ENCODE data around the gene MYL2. TPM values are rescaled to one million over a fixed set of nuclear protein-coding genes. Genes with fewer than 3 reads are reported as not detected.
A peak's percentile ranks its signal among the peaks of the same experiment; 100 is the strongest.

MYL2 gene
- total RNA-seq, 1 donor from 2014 or later: not detected

DNA sequence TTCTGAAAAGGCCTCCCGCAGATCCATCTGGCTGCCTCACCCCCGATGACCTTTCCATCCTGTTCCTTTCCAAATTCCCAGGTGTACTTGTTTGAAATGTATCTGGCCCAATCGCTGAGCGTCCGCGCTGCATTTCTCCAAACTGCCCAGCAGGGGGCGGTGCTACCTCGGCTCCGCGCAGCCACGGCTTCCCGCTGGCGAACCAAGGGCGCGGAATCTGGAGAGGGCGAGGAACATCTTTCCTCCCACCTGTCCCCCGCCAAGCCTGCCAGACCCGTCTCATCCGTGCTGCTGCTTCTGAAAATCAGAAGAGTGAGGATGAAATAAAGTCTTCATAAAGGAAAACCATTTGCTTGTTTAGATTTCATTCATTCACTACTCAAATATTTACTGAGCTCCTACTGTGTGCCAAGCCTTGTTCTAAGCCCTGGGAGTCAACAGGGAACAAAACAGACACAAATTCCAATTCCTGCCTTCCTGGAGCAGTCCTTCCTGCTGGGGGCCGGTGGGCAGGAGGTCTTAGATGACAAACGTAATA is 16.8 kb upstream of the MYL2 start:
- Mint-ChIP-seq H3K4me1 (ENCODE audit: low read depth) (peaks cover 2% of the 10 kb centered on the region), H3K36me3 (ENCODE audit: low read depth) (no peaks in the 10 kb centered on the region), H3K9me3 (no peaks in the 10 kb centered on the region), H3K27ac (no peak overlapping the region), H3K4me3 (ENCODE audit: low read depth) (no peak overlapping the region), H3K27me3 (ENCODE audit: low read depth) (peaks cover 10% of the 10 kb centered on the region)
- DNase-seq (ENCODE audit: low spot score): peak; percentile 28
- intact Hi-C loops (cut with micrococcal nuclease): loop anchor here (5.0 kb wide), 2 partner anchors 360 to 375 kb away; no protein-coding TSS in a partner anchor

DNA sequence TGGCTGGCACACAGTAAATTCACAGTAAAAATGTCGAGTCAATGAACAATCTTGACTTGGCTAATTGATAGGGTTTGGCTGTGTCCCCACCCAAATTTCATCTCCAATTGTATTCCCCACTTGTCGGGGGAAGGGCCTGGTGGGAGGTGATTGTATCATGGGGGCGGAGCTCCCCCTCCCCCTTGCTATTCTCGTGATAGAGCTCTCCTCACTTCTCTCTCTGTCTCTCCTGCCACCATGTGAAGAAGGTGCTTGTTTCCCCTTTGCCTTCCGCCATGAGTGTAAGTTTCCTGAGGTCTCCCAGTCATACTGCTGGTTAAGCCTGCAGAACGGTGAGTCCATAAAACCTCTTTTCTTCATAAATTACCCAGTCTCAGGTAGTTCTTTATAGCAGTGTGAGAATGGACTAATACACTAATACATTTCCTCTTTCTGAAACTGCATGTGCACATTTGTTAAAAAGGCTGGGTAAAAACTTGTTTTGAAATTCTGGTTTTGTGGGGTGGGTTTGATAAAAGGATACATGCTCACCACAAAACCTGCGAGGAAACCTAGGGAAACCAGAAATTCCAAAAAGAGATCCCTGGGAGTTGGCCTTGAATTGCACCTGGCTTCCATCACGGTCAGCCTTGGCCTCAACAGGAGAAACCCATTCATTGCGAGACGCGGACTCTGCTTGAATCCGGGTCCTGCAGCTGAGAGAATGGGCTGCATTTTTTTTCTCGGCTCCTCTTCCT is 16.2 kb upstream of the MYL2 start:
- H3K4me1 Mint-ChIP-seq (ENCODE audit: low read depth): peaks cover 2% of the 10 kb centered on the region

DNA sequence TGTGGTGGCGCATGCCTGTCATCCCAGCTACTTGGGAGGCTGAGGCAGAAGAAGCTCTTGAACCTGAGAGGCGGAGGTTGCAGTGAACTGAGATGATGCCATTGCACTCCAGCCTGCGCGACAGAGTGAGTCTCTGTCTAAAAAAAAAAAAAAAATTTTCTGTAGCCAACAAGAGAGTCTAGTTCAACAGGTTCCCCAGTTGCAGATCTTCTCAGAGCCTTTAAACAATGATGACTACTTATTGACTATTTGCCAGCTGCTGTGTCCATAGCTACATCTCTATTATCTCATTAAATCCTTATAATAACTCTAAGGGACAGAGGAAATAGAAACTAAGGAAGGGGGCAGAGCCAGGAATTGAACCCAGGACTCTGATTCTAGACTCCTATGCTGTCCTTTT is 15.2 kb upstream of the MYL2 start:
- Mint-ChIP-seq H3K4me1 (ENCODE audit: low read depth) (peaks cover 2% of the 10 kb centered on the region), H3K36me3 (ENCODE audit: low read depth) (no peaks in the 10 kb centered on the region), H3K27ac (no peak overlapping the region), H3K27me3 (ENCODE audit: low read depth) (peaks cover 8% of the 10 kb centered on the region), H3K9me3 (no peaks in the 10 kb centered on the region), H3K4me3 (ENCODE audit: low read depth) (no peak overlapping the region)
- intact Hi-C loops (cut with micrococcal nuclease): loop anchor here (5.0 kb wide), 2 partner anchors 362 to 377 kb away; no protein-coding TSS in a partner anchor
- no peak for DNase-seq (ENCODE audit: low spot score)

More for the DNA sequence above, 16.2 kb upstream of the MYL2 start:
- Mint-ChIP-seq H3K4me3 (ENCODE audit: low read depth) (no peak overlapping the region), H3K27me3 (ENCODE audit: low read depth) (peaks cover 8% of the 10 kb centered on the region), H3K9me3 (no peaks in the 10 kb centered on the region), H3K36me3 (ENCODE audit: low read depth) (no peaks in the 10 kb centered on the region), H3K27ac (no peak overlapping the region)
- DNase-seq (ENCODE audit: low spot score): no peak
- intact Hi-C loops (cut with micrococcal nuclease): loop anchor here (5.0 kb wide), 2 partner anchors 361 to 376 kb away; no protein-coding TSS in a partner anchor

DNA sequence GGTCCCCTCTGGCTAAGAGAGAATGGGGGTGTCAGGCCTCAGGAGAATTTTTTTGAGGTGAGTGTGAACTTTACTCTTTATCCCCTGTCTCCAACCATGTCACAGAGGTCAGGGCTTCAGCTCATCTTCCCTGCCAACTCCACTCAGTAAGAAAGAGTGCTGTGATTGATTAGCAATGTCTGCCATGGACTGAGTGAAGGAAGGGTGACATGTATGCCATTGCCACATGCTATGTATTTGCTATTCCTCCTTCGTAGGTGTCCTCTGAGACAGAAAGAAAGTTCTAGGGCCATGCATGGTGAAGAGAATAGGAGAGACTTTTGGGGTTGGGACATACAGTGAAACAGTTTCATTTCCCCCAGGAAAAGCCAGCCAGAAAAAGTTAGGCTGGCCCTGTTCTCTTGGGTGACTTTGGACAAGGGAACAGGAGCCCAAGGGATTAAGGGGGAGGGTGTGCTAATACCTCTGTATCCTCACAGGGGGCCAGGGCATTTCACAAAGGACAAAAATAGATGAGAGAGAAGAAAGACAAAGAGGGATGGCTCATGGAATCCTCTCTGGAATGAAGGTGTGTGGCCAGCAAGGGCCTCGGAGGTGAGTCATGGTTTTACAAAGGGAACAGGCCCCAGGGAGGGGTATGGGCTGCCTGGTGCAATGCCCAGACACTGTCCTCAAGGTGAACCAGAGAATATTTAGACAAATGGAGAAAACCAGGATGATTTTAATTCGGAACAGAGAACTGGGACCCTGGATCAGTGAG is 13.9 kb upstream of the MYL2 start:
- Mint-ChIP-seq H3K4me3 (ENCODE audit: low read depth) (no peak overlapping the region), H3K36me3 (ENCODE audit: low read depth) (no peaks in the 10 kb centered on the region), H3K4me1 (ENCODE audit: low read depth) (peaks cover 2% of the 10 kb centered on the region), H3K27me3 (ENCODE audit: low read depth) (peaks cover 8% of the 10 kb centered on the region), H3K9me3 (no peaks in the 10 kb centered on the region), H3K27ac (no peak overlapping the region)
- intact Hi-C loops (cut with micrococcal nuclease): no loop called here
- DNase-seq (ENCODE audit: low spot score): no peak

DNA sequence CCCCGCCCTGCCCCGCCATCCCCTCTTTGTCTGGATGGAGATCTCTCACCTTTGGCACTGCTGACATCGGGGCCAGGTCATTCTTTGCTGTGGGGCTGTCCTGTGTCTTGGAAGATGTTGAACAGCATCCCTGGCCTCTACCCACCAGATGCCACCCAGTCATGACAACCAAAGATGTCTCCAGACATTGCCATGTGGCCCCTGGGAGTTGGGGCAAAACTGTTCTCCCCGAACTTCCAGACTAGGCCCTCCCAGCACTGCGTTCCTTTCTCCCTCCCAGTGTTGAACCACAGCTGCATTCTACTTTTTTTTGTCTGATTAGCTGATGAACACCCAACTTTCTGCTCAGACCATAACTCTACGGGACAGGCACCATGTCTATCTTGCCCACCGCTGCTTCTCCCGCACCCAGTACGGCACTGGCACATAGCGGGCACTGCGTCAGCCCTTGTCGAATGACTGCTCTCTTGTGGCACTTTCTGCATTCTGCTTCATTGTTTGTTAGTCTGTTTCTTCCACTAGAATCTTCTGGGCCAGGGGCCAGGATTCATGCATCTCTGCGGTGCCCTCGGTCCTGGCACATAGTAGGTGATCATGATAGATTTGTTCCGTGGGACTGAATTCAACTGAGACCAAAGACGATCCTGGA is 13.1 kb upstream of the MYL2 start:
- H3K4me3 Mint-ChIP-seq (ENCODE audit: low read depth): no peak overlapping the region
- intact Hi-C loops (cut with micrococcal nuclease): no loop called here
- no peaks in the 10 kb centered on the region for H3K36me3 Mint-ChIP-seq (ENCODE audit: low read depth)
- H3K4me1 Mint-ChIP-seq (ENCODE audit: low read depth): peaks cover 2% of the 10 kb centered on the region
- H3K27me3 Mint-ChIP-seq (ENCODE audit: low read depth): peaks cover 8% of the 10 kb centered on the region
- no peaks in the 10 kb centered on the region for H3K9me3 Mint-ChIP-seq
- no peak for DNase-seq (ENCODE audit: low spot score)
- no peak overlapping the region for H3K27ac Mint-ChIP-seq

DNA sequence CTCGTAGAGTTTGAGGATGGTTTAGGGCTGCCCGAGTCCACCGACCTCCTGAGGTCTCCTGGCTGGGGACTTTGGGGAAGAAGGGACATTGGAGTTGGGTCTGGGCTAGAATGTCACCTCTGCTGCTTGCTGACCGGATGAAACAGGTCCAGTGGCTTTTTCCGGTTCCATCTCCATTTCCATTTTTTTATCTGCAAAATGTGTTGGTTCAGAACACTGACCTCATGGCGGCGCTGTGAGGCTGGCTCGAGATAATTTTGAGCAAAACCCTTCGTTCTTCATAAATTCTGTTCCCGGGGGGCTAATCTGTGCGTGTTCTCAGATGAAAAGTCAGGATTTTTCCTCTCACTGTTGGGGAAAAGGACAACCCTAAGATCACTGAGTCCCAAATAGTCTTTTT is 11.7 kb upstream of the MYL2 start:
- H3K36me3 Mint-ChIP-seq (ENCODE audit: low read depth): no peaks in the 10 kb centered on the region
- H3K4me1 Mint-ChIP-seq (ENCODE audit: low read depth): peaks cover 2% of the 10 kb centered on the region
- intact Hi-C loops (cut with micrococcal nuclease): no loop called here
- H3K9me3 Mint-ChIP-seq: no peaks in the 10 kb centered on the region
- H3K27me3 Mint-ChIP-seq (ENCODE audit: low read depth): peaks cover 3% of the 10 kb centered on the region
- no peak overlapping the region for H3K4me3 Mint-ChIP-seq (ENCODE audit: low read depth)
- H3K27ac Mint-ChIP-seq: no peak overlapping the region
- DNase-seq (ENCODE audit: low spot score): no peak

DNA sequence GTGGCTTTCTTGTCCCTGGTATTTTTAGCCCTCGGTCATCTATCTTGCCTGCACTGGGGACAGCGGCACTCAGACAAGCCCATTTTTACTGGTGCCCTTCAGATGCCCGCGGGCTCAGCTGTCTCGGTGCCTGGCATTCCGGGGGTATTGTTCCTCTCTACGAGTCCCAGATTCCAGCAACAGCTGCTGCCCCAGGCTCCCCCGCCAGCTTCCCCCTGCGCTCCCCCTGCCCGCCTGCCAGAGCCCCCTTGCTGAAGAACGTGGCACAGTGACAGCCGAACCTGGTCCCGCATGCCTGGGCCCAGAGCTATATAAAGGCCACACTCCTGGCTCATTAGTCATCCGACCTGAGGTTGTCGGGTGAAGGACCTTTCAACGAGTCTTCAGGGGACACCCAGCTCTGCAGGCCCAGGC is 10.9 kb upstream of the MYL2 start:
- no peaks in the 10 kb centered on the region for H3K4me1 Mint-ChIP-seq (ENCODE audit: low read depth)
- H3K27ac Mint-ChIP-seq: no peak overlapping the region
- H3K36me3 Mint-ChIP-seq (ENCODE audit: low read depth): no peaks in the 10 kb centered on the region
- no peaks in the 10 kb centered on the region for H3K27me3 Mint-ChIP-seq (ENCODE audit: low read depth)
- no peaks in the 10 kb centered on the region for H3K9me3 Mint-ChIP-seq
- no peak for DNase-seq (ENCODE audit: low spot score)
- intact Hi-C loops (cut with micrococcal nuclease): no loop called here
- H3K4me3 Mint-ChIP-seq (ENCODE audit: low read depth): no peak overlapping the region

DNA sequence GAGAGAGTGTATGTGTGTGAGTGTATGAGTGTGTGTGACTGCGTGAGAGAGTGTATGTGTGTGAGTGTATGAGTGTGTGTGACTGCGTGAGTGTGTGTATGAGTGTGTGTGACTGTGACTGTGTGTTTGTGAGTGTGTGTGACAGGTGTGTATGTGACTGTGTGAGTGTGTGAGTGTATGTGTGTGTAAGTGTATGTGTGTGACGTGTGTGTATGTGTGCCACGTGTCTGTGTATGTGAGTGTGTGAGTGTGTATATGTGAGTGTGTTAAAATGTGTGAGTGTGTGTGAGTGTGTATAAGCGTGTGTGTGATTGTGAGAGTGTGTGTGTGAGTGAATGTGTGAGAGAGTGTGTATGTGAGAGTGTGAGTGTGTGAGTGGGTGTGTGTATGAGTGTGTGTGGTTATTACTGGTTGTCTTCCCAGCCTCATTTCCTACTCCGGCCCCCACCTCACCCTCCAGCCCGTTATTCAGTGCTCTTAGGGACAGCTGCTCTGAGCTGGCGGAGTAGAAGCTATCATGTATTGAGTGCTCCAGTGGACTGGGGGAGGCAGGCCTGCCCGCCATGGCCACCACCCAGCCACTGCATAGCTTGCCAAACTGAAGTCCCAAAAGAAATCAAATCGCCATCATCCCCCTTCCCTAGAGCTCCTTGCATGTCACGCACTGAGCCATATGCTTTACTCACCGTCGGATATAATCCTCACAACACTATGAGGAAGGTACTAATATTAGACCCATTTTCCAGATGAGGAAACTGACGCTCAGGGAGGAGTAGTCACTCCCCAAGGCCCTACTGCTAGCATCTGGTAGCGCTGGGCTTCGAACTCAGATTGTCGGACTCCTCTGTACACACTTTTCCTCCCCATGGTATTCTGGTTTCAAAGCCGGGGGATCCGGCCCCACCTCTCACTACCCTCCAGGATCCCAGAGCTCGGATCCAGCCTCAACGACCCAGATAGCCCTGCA is 10.3 kb upstream of the MYL2 start:
- Mint-ChIP-seq H3K4me3 (ENCODE audit: low read depth) (no peak overlapping the region), H3K27me3 (ENCODE audit: low read depth) (no peaks in the 10 kb centered on the region), H3K27ac (no peak overlapping the region), H3K4me1 (ENCODE audit: low read depth) (no peaks in the 10 kb centered on the region), H3K9me3 (no peaks in the 10 kb centered on the region), H3K36me3 (ENCODE audit: low read depth) (no peaks in the 10 kb centered on the region)
- no peak for DNase-seq (ENCODE audit: low spot score)
- intact Hi-C loops (cut with micrococcal nuclease): no loop called here

DNA sequence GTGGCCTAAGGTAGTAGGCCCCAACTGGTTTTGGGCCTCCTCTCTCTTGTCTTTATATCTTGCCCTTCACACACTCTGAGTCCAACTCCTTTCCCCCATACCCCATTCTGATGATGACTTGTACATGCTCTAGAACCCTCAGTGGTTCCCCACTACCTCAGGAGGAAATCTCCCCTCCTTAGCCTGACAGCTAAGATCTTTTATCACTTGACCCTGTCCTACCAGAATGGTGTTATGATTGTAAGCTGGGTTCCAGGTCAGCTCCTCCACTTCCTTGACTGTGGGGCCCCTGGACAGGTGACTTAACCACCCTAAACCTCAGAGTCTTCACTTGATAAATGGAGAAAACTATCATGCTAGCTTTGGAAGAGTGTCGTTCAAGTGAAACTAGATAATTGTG is 9.4 kb upstream of the MYL2 start:
- H3K4me3 Mint-ChIP-seq (ENCODE audit: low read depth): no peak overlapping the region
- no peaks in the 10 kb centered on the region for H3K9me3 Mint-ChIP-seq
- H3K36me3 Mint-ChIP-seq (ENCODE audit: low read depth): no peaks in the 10 kb centered on the region
- H3K27me3 Mint-ChIP-seq (ENCODE audit: low read depth): peaks cover 3% of the 10 kb centered on the region
- H3K4me1 Mint-ChIP-seq (ENCODE audit: low read depth): no peaks in the 10 kb centered on the region
- DNase-seq (ENCODE audit: low spot score): no peak
- H3K27ac Mint-ChIP-seq: no peak overlapping the region
- intact Hi-C loops (cut with micrococcal nuclease): no loop called here

DNA sequence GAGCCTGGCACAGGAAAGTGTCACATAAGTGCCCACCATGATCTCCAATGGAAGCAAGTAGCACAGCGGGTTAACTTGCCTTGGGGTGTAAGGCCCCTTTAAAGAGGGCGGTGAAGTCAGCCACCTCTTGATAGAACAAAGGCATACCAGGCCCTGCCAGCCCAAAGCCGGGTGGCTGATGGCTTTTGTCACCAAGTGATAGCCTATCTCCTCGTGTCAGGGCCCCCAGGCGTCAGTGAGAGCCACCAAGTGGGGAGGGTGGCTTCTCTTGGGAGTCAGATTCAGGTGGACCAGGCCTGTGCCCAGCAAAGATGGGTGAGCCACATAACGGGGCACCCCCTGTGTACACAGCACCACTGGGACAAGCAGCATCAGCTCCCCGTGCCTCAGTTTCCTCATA is 8.3 kb upstream of the MYL2 start:
- Mint-ChIP-seq H3K9me3 (no peaks in the 10 kb centered on the region), H3K27me3 (ENCODE audit: low read depth) (peaks cover 3% of the 10 kb centered on the region), H3K27ac (no peak overlapping the region), H3K4me1 (ENCODE audit: low read depth) (no peaks in the 10 kb centered on the region), H3K36me3 (ENCODE audit: low read depth) (no peaks in the 10 kb centered on the region), H3K4me3 (ENCODE audit: low read depth) (no peak overlapping the region)
- DNase-seq (ENCODE audit: low spot score): no peak
- intact Hi-C loops (cut with micrococcal nuclease): no loop called here

DNA sequence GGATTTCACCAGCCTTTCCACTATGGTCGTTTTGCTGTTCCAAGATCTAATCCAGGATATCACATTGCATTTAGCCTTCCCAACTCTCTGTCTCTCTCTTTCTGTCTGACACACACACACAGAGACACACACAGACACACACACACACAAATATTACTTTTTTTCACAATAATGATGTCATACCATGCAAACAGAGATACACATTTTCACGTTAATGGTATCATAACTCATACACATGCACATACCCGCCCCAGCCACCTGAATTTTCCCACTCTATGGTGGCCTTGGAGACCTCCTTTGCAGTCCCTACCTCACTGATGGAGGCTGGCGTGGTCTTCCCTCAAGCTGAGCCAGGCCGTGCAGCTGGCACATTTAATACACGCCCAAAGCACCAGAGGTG is 7.2 kb upstream of the MYL2 start:
- intact Hi-C loops (cut with micrococcal nuclease): no loop called here
- H3K9me3 Mint-ChIP-seq: no peaks in the 10 kb centered on the region

More for the DNA sequence above, 7.2 kb upstream of the MYL2 start:
- Mint-ChIP-seq H3K27ac (no peak overlapping the region), H3K36me3 (ENCODE audit: low read depth) (no peaks in the 10 kb centered on the region), H3K4me1 (ENCODE audit: low read depth) (no peaks in the 10 kb centered on the region), H3K27me3 (ENCODE audit: low read depth) (peaks cover 3% of the 10 kb centered on the region), H3K4me3 (ENCODE audit: low read depth) (no peak overlapping the region)
- no peak for DNase-seq (ENCODE audit: low spot score)

All from activated T-helper 2 cell treated with anti-CD3 and anti-CD28 coated beads, Interferon-gamma antibody, Interleukin-2, Interleukin-4, amounts not matched to agents 10 μg/mL and 5 μg/mL and 100 μg/mL, durations not matched to agents 14 hours and 24 hours and 36 hours (primary cell).